IMR-90 (cell line): ENCODE results near the gene CACNB2. TPM values are rescaled to one million over a fixed set of nuclear protein-coding genes. Genes with fewer than 3 reads are reported as not detected.

Experiments
- ATAC-seq: fragments of 200-7000 bp; cut with Tn5 transposase; 2 replicates; pipeline ENCODE4 v1.9.1; 2020; ENCODE audit warnings: low read depth, mild to moderate bottlenecking, moderate library complexity
- BruUV-seq: library from RNA; stranded (reverse); fragments of 400-500 nt; replicated peaks from 2 replicates; lab custom pipeline; 2021; lab: Mats Ljungman, UMichigan
- CTCF ChIA-PET: fragments of 300-600 bp; formaldehyde crosslinking; extraction: SDS; loops from one replicate; lab custom pipeline; 2021; ENCODE audit warnings: antibody characterized with exemption; lab: Yijun Ruan, JAX
- POLR2A ChIA-PET: fragments of 300-600 bp; sonication (Branson Sonifier 250); formaldehyde crosslinking; loops from one replicate; lab custom pipeline; 2022; ENCODE audit warnings: antibody characterized with exemption; ENCODE audit not compliant: unreplicated experiment; lab: Charles Lee
- DNase-seq: peaks from one replicate; pipeline ENCODE4 v3.0.0; 2013
- H2AFZ ChIP-seq: replicated peaks from 2 replicates; pipeline ENCODE3; 2013; ENCODE audit warnings: low read length, mild to moderate bottlenecking; ENCODE audit not compliant: poor library complexity
- H2AK5ac ChIP-seq: 2 replicates; pipeline ENCODE4 v1.6.1; 2013; ENCODE audit warnings: low read depth, low read length, inconsistent platforms
- H2AK9ac ChIP-seq: replicated peaks from 2 replicates; pipeline ENCODE3; 2013; ENCODE audit warnings: mild to moderate bottlenecking, low read depth, low read length, moderate library complexity; ENCODE audit not compliant: poor library complexity
- H2BK120ac ChIP-seq: 2 replicates; pipeline ENCODE4 v1.6.1; 2013; ENCODE audit warnings: low read depth, low read length, inconsistent platforms
- H2BK15ac ChIP-seq: 3 replicates; pipeline ENCODE4 v1.6.1; 2013; ENCODE audit warnings: low read depth, low read length, inconsistent platforms
- H2BK20ac ChIP-seq: 2 replicates; pipeline ENCODE4 v1.6.1; 2013; ENCODE audit warnings: low read depth, mild to moderate bottlenecking, inconsistent platforms, low read length, moderate library complexity
- H2BK5ac ChIP-seq: 2 replicates; pipeline ENCODE4 v1.6.1; 2013; ENCODE audit warnings: mild to moderate bottlenecking, low read depth, low read length, inconsistent platforms; ENCODE audit not compliant: poor library complexity, severe bottlenecking
- H3K14ac ChIP-seq: replicated peaks from 2 replicates; pipeline ENCODE4 v1.6.1; 2013; ENCODE audit warnings: low read depth, low read length, inconsistent platforms
- H3K18ac ChIP-seq: 2 replicates; pipeline ENCODE4 v1.6.1; 2013; ENCODE audit warnings: low read depth, low read length, control low read depth
- H3K23ac ChIP-seq: 2 replicates; pipeline ENCODE4 v1.6.1; 2013; ENCODE audit warnings: low read depth, low read length, inconsistent platforms
- H3K27ac ChIP-seq: 2 replicates; pipeline ENCODE4 v1.5.1; 2013; ENCODE audit warnings: mild to moderate bottlenecking, control low read depth, low read length; ENCODE audit not compliant: insufficient read depth
- H3K27me3 ChIP-seq: 2 replicates; pipeline ENCODE4 v1.6.1; 2013; ENCODE audit warnings: low read length; ENCODE audit not compliant: control insufficient read depth, insufficient read depth
- H3K36me3 ChIP-seq: 2 replicates; pipeline ENCODE4 v1.6.1; 2013; ENCODE audit warnings: low read length, mixed read lengths; ENCODE audit not compliant: control insufficient read depth, insufficient read depth
- H3K4ac ChIP-seq: 2 replicates; pipeline ENCODE4 v1.6.1; 2013; ENCODE audit warnings: low read depth, low read length, inconsistent platforms
- H3K4me1 ChIP-seq: 2 replicates; pipeline ENCODE4 v1.6.1; 2013; ENCODE audit warnings: low read length, mixed read lengths; ENCODE audit not compliant: control insufficient read depth, insufficient read depth
- H3K4me2 ChIP-seq: 2 replicates; pipeline ENCODE4 v1.6.1; 2013; ENCODE audit warnings: low read depth, mild to moderate bottlenecking, control low read depth, low read length, moderate library complexity
- H3K4me3 ChIP-seq: 2 replicates; pipeline ENCODE4 v1.5.1; 2013; ENCODE audit warnings: low read depth, mild to moderate bottlenecking, control low read depth, low read length, moderate library complexity; ENCODE audit not compliant: insufficient read depth
- H3K56ac ChIP-seq: 2 replicates; pipeline ENCODE4 v1.6.1; 2013; ENCODE audit warnings: low read length, inconsistent platforms; ENCODE audit not compliant: insufficient read depth; ENCODE audit errors: extremely low read depth
- H3K79me1 ChIP-seq, 2 experiments: 2 replicates each; pipeline ENCODE4 v1.6.1; 2013; ENCODE audit warnings: low read length in 2 of 2, inconsistent platforms in 1 of 2, low read depth in 1 of 2
- H3K9ac ChIP-seq: 2 replicates; pipeline ENCODE4 v1.6.1; 2013; ENCODE audit warnings: low read depth, low read length, control low read depth
- H3K9me1 ChIP-seq: 2 replicates; pipeline ENCODE4 v1.6.1; 2013; ENCODE audit warnings: low read length, inconsistent platforms; ENCODE audit not compliant: insufficient read depth
- H3K9me3 ChIP-seq: 2 replicates; pipeline ENCODE4 v1.6.1; 2013; ENCODE audit warnings: low read length; ENCODE audit not compliant: control insufficient read depth, insufficient read depth
- H4K20me1 ChIP-seq: 2 replicates; pipeline ENCODE4 v1.6.1; 2013; ENCODE audit warnings: low read length, inconsistent platforms; ENCODE audit not compliant: insufficient read depth
- H4K5ac ChIP-seq: 2 replicates; pipeline ENCODE4 v1.6.1; 2013; ENCODE audit warnings: mild to moderate bottlenecking, low read depth, low read length, control low read depth
- H4K8ac ChIP-seq, 2 experiments: 2 replicates each; pipeline ENCODE4 v1.6.1; 2013; ENCODE audit warnings: low read depth in 2 of 2, low read length in 2 of 2, control low read depth in 1 of 2, inconsistent platforms in 1 of 2
- H4K91ac ChIP-seq: 2 replicates; pipeline ENCODE4 v1.6.1; 2013; ENCODE audit warnings: low read depth, low read length, inconsistent platforms; ENCODE audit not compliant: insufficient read depth
- BHLHE40 ChIP-seq: fragments of 150-350 bp; IDR thresholded peaks from 2 replicates; pipeline ENCODE4 v1.6.1; 2016; ENCODE audit warnings: mild to moderate bottlenecking, low read depth, low read length
- CEBPB ChIP-seq: IDR thresholded peaks from 2 replicates; pipeline ENCODE4 v1.6.1; 2012; ENCODE audit warnings: low read depth, low read length, improper control_type of control experiment
- FOS ChIP-seq: fragments of 150-350 bp; IDR thresholded peaks from 2 replicates; pipeline ENCODE4 v1.6.1; 2016; ENCODE audit warnings: low read depth, low read length
- MAFK ChIP-seq: IDR thresholded peaks from 2 replicates; pipeline ENCODE4 v1.6.1; 2012; ENCODE audit warnings: low read depth, low read length, improper control_type of control experiment
- MAZ ChIP-seq: IDR thresholded peaks from 2 replicates; pipeline ENCODE4 v1.6.1; 2012; ENCODE audit warnings: low read depth, mild to moderate bottlenecking, low read length, improper control_type of control experiment, moderate library complexity, borderline replicate concordance
- MXI1 ChIP-seq: IDR thresholded peaks from 2 replicates; pipeline ENCODE4 v1.6.1; 2012; ENCODE audit warnings: low read depth, mild to moderate bottlenecking, low read length, moderate library complexity, borderline replicate concordance
- NFE2L2 ChIP-seq: fragments of 150-350 bp; IDR thresholded peaks from 2 replicates; pipeline ENCODE4 v1.6.1; 2016; ENCODE audit warnings: low read depth, mild to moderate bottlenecking, low read length
- POLR2A ChIP-seq: IDR thresholded peaks from 2 replicates; pipeline ENCODE4 v1.6.1; 2012; ENCODE audit warnings: mild to moderate bottlenecking, low read depth, low read length
- RCOR1 ChIP-seq: IDR thresholded peaks from 2 replicates; pipeline ENCODE4 v1.6.1; 2012; ENCODE audit warnings: mild to moderate bottlenecking, low read length, improper control_type of control experiment; ENCODE audit not compliant: insufficient replicate concordance
- RFX5 ChIP-seq: IDR thresholded peaks from 2 replicates; pipeline ENCODE4 v1.8.0; 2012; ENCODE audit warnings: low read depth, mild to moderate bottlenecking, low read length, moderate library complexity
- SMC3 ChIP-seq: fragments of 150-350 bp; IDR thresholded peaks from 2 replicates; pipeline ENCODE4 v1.6.1; 2016; ENCODE audit warnings: low read depth, mild to moderate bottlenecking, antibody characterized with exemption, low read length, moderate library complexity
- WGBS, 2 experiments: methylation state at CpG; one replicate each; pipeline versions ENCODE4 v1.1.5 to v1.1.7; 2013; ENCODE audit warnings: missing lambda C conversion rate in 2 of 2; ENCODE audit not compliant: insufficient read length in 1 of 2; ENCODE audit errors: extremely low coverage in 2 of 2; 5-methylcytosine and 5-hydroxymethylcytosine counted together
- dilution Hi-C: fragments of 300-500 bp; cut with HindIII; formaldehyde crosslinking; loops from one replicate; pipeline ENCODE4 v1.14.3; 2018; ENCODE audit warnings: low sequenced_read_pairs; ENCODE audit not compliant: unreplicated experiment
- in situ Hi-C: fragments of 300-500 bp; cut with MboI; formaldehyde crosslinking; loops from 3 replicates; pipeline ENCODE4 v1.14.3; 2019; ENCODE audit warnings: low sequenced_read_pairs, inconsistent platforms, mixed read lengths
- intact Hi-C: fragments of 100-400 bp; cut with micrococcal nuclease; formaldehyde crosslinking; loops from 2 replicates; pipeline ENCODE4 v1.10.0; 2022
- polyA plus RNA-seq, 3 experiments: library from polyadenylated mRNA; depleted of rRNA; stranded (reverse); fragments of >200 nt; gene quantifications; 2 replicates each; pipeline ENCODE4 v1.2.3, GENCODE V29; 2012; ENCODE audit warnings: low replicate concordance in 1 of 3
- total RNA-seq: library from RNA; depleted of rRNA; stranded (reverse); fragments of >200 nt; gene quantifications from 2 replicates; pipeline ENCODE4 v1.2.3, GENCODE V29; 2012
- TF ChIP-seq, protein P1 (sequence below): fragments of 150-350 bp; IDR thresholded peaks from 2 replicates; pipeline ENCODE4 v1.6.1; 2016; ENCODE audit warnings: low read depth, mild to moderate bottlenecking, low read length, moderate library complexity, borderline replicate concordance
- TF ChIP-seq, protein P2 (sequence below): fragments of 150-350 bp; IDR thresholded peaks from 2 replicates; pipeline ENCODE4 v1.6.1; 2017; ENCODE audit warnings: mild to moderate bottlenecking, antibody characterized with exemption, low read length, low read depth
- TF ChIP-seq, protein P3 (sequence below): conservative IDR thresholded peaks from 2 replicates; pipeline ENCODE4 v1.5.1; 2012; ENCODE audit warnings: mild to moderate bottlenecking, low read depth, low read length, improper control_type of control experiment

Gene CACNB2
- total and polyA plus RNA-seq, 2 of the 4 experiments (the other 2 are of a cell fraction): 0.36 TPM

DNA sequence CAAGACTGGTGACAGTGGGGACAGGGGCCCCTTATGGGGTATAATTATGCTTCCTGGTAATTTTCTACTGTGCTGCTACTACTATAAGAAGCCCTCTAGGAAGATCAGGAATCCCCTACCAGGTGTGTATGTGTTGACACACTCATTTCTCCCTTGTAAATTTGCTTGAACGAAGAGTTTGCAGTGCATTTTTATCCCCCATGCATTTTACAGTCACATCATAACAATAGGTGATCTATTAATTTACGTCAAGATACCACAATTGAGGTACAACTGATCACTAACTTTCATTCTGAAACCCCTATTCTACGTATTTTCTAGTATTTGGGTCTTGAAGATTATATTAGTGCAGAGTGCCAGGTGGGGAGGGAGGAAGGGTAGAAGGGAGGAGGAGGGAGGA is 258.9 kb downstream of the CACNB2 start:
- H3K4ac ChIP-seq: no peak overlapping the region
- H3K27me3 ChIP-seq: peaks cover 3% of the 10 kb centered on the region
- no peak overlapping the region for H3K56ac ChIP-seq
- no peak overlapping the region for H3K9ac ChIP-seq
- no peak overlapping the region for H2BK120ac ChIP-seq
- POLR2A ChIA-PET: no interaction called here
- intact Hi-C loops: no loop called here
- no peak overlapping the region for H2BK20ac ChIP-seq
- no peaks in the 10 kb centered on the region for H4K20me1 ChIP-seq
- H3K23ac ChIP-seq: no peak overlapping the region
- H3K27ac ChIP-seq: no peak overlapping the region
- no peak overlapping the region for H2BK5ac ChIP-seq
- BruUV-seq: no TSS peak
- H4K91ac ChIP-seq: no peak overlapping the region
- H3K4me2 ChIP-seq: no peak overlapping the region
- DNase-seq (no peak), ATAC-seq (no peak)
- in situ Hi-C loops: no loop called here
- TF ChIP-seq, protein P1, sequence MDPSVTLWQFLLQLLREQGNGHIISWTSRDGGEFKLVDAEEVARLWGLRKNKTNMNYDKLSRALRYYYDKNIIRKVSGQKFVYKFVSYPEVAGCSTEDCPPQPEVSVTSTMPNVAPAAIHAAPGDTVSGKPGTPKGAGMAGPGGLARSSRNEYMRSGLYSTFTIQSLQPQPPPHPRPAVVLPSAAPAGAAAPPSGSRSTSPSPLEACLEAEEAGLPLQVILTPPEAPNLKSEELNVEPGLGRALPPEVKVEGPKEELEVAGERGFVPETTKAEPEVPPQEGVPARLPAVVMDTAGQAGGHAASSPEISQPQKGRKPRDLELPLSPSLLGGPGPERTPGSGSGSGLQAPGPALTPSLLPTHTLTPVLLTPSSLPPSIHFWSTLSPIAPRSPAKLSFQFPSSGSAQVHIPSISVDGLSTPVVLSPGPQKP: no peak
- TF ChIP-seq BHLHE40: no peak
- TF ChIP-seq MXI1: no peak
- no peak for TF ChIP-seq MAFK
- TF ChIP-seq, protein P2, sequence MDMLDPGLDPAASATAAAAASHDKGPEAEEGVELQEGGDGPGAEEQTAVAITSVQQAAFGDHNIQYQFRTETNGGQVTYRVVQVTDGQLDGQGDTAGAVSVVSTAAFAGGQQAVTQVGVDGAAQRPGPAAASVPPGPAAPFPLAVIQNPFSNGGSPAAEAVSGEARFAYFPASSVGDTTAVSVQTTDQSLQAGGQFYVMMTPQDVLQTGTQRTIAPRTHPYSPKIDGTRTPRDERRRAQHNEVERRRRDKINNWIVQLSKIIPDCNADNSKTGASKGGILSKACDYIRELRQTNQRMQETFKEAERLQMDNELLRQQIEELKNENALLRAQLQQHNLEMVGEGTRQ: no peak
- no peak for TF ChIP-seq CEBPB
- no peak for TF ChIP-seq FOS
- TF ChIP-seq, protein P3, sequence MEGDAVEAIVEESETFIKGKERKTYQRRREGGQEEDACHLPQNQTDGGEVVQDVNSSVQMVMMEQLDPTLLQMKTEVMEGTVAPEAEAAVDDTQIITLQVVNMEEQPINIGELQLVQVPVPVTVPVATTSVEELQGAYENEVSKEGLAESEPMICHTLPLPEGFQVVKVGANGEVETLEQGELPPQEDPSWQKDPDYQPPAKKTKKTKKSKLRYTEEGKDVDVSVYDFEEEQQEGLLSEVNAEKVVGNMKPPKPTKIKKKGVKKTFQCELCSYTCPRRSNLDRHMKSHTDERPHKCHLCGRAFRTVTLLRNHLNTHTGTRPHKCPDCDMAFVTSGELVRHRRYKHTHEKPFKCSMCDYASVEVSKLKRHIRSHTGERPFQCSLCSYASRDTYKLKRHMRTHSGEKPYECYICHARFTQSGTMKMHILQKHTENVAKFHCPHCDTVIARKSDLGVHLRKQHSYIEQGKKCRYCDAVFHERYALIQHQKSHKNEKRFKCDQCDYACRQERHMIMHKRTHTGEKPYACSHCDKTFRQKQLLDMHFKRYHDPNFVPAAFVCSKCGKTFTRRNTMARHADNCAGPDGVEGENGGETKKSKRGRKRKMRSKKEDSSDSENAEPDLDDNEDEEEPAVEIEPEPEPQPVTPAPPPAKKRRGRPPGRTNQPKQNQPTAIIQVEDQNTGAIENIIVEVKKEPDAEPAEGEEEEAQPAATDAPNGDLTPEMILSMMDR: no peak
- TF ChIP-seq MAZ: no peak
- TF ChIP-seq RCOR1: no peak
- TF ChIP-seq NFE2L2: no peak
- TF ChIP-seq POLR2A: no peak
- TF ChIP-seq SMC3: no peak
- TF ChIP-seq RFX5: no peak
- peaks cover 10% of the 10 kb centered on the region for H3K4me1 ChIP-seq
- H3K14ac ChIP-seq: no peak overlapping the region
- H3K9me3 ChIP-seq: no peaks in the 10 kb centered on the region
- H3K4me3 ChIP-seq: no peak overlapping the region
- H2AFZ ChIP-seq: no peak overlapping the region
- dilution Hi-C loops: no loop called here
- no peak overlapping the region for H3K18ac ChIP-seq
- H4K8ac ChIP-seq: no peak overlapping the region
- no peak overlapping the region for H2AK9ac ChIP-seq
- no peaks in the 10 kb centered on the region for H3K79me1 ChIP-seq
- no peaks in the 10 kb centered on the region for H3K36me3 ChIP-seq
- H3K9me1 ChIP-seq: no peaks in the 10 kb centered on the region
- no CpG with 5 or more reads among the region's 3 CpGs for WGBS, 2 experiments
- no peak overlapping the region for H2AK5ac ChIP-seq
- CTCF ChIA-PET: no interaction called here
- no peak overlapping the region for H2BK15ac ChIP-seq
- H4K5ac ChIP-seq: no peak overlapping the region
